CD8-positive, alpha-beta memory T cell (primary cell): ENCODE measurements around the gene C1orf146. TPM values are rescaled to one million over a fixed set of nuclear protein-coding genes. Genes with fewer than 3 reads are reported as not detected.
A peak's percentile ranks its signal among the peaks of the same experiment; 100 is the strongest.
"Not testable (repeated sequence)": the region's sequence is repeated elsewhere in the genome, so short reads cannot be mapped to it uniquely, and the experiment has no call there.

Experiments
- CTCF ChIA-PET: fragments of 350-600 bp; sonication (Branson Sonifier 250); formaldehyde crosslinking; loops from one replicate; lab custom pipeline; 2021; ENCODE audit warnings: antibody characterized with exemption; lab: Charles Lee
- POLR2A ChIA-PET: fragments of 350-600 bp; sonication (Branson Sonifier 250); formaldehyde crosslinking; loops from one replicate; lab custom pipeline; 2021; ENCODE audit warnings: antibody characterized with exemption; lab: Charles Lee
- DNase-seq, 5 donors: peaks; one replicate each; pipeline versions ENCODE4 v3.0.0 to v3.0.0-alpha.2; 2020 to 2022; ENCODE audit warnings: mixed read lengths in 1 of 5
- H3K27ac ChIP-seq: one replicate; pipeline ENCODE4 v1.7.0; 2013; ENCODE audit warnings: low read depth, mild to moderate bottlenecking, low read length, moderate library complexity
- H3K27me3 ChIP-seq: 2 replicates; pipeline ENCODE4 v1.7.0; 2013; ENCODE audit warnings: low read length, mild to moderate bottlenecking; ENCODE audit not compliant: insufficient read depth, poor library complexity, severe bottlenecking
- H3K36me3 ChIP-seq: 2 replicates; pipeline ENCODE4 v1.7.0; 2013; ENCODE audit warnings: mild to moderate bottlenecking, low read length, moderate library complexity; ENCODE audit not compliant: insufficient read depth
- H3K4me1 ChIP-seq: 2 replicates; pipeline ENCODE4 v1.7.0; 2013; ENCODE audit warnings: mild to moderate bottlenecking, low read length, moderate library complexity; ENCODE audit not compliant: insufficient read depth
- H3K4me3 ChIP-seq: 2 replicates; pipeline ENCODE4 v1.7.0; 2013; ENCODE audit warnings: mild to moderate bottlenecking, low read length
- H3K9me3 ChIP-seq: 2 replicates; pipeline ENCODE4 v1.7.0; 2013; ENCODE audit warnings: mild to moderate bottlenecking, low read length
- H3K27ac Mint-ChIP-seq, 8 donors: one replicate each; pipeline ENCODE4 v1.8.0; 2020 to 2021; ENCODE audit warnings: mixed read lengths in 8 of 8, mild to moderate bottlenecking in 6 of 8, inconsistent platforms in 3 of 8, moderate library complexity in 3 of 8
- H3K27me3 Mint-ChIP-seq, 2 donors: one replicate each; pipeline ENCODE4 v1.8.0; 2020 to 2021; ENCODE audit warnings: mixed read lengths in 2 of 2, mild to moderate bottlenecking in 1 of 2, moderate library complexity in 1 of 2
- H3K36me3 Mint-ChIP-seq, 3 donors: one replicate each; pipeline ENCODE4 v1.8.0; 2020 to 2021; ENCODE audit warnings: mixed read lengths in 3 of 3, inconsistent platforms in 1 of 3, mild to moderate bottlenecking in 1 of 3
- H3K4me1 Mint-ChIP-seq, 3 donors: one replicate each; pipeline ENCODE4 v1.8.0; 2020 to 2021; ENCODE audit warnings: mixed read lengths in 3 of 3, inconsistent platforms in 1 of 3, mild to moderate bottlenecking in 1 of 3
- H3K4me3 Mint-ChIP-seq, 7 donors: one replicate each; pipeline ENCODE4 v1.8.0; 2020 to 2021; ENCODE audit warnings: mixed read lengths in 7 of 7, mild to moderate bottlenecking in 6 of 7, moderate library complexity in 4 of 7, inconsistent platforms in 2 of 7
- H3K9me3 Mint-ChIP-seq, 5 donors: one replicate each; pipeline ENCODE4 v1.8.0; 2020 to 2022; ENCODE audit warnings: mixed read lengths in 5 of 5, mild to moderate bottlenecking in 3 of 5, moderate library complexity in 2 of 5, inconsistent platforms in 1 of 5
- polyA plus RNA-seq: library from polyadenylated mRNA; unstranded; fragments of 300-500 nt; fragmentation: Illumina TruSeq; gene quantifications from one replicate; pipeline ENCODE4 v1.2.3, GENCODE V29; 2021
- total RNA-seq, 2 experiments: library from RNA; stranded (reverse); gene quantifications; one replicate each; pipeline ENCODE4 v1.2.3, GENCODE V29; 2021

The C1orf146 gene
- total and polyA plus RNA-seq, 3 experiments from 2014 or later: not detected

GRCh38 chr1:92274939-92275338 is 57.2 kb downstream of the C1orf146 start:
- H3K4me3 ChIP-seq: no peak overlapping the region
- no peaks in the 10 kb centered on the region for H3K27me3 ChIP-seq
- H3K9me3 ChIP-seq: no peaks in the 10 kb centered on the region
- H3K4me1 ChIP-seq: no peaks in the 10 kb centered on the region
- H3K4me1 Mint-ChIP-seq: peaks cover 0 to 17% (median 7%) of the 10 kb centered on the region in 3 donors
- POLR2A ChIA-PET: no interaction called here
- H3K36me3 ChIP-seq: peaks cover 28% of the 10 kb centered on the region
- H3K27ac ChIP-seq: no peak overlapping the region
- H3K27me3 Mint-ChIP-seq: peaks cover 0 to 1% of the 10 kb centered on the region in 2 donors
- H3K4me3 Mint-ChIP-seq: no peak overlapping the region
- no peak for DNase-seq
- peaks cover 7 to 66% (median 40%) of the 10 kb centered on the region in 3 donors for H3K36me3 Mint-ChIP-seq
- H3K9me3 Mint-ChIP-seq: no peaks in the 10 kb centered on the region
- CTCF ChIA-PET: no interaction called here
- peak overlapping the region in 5 of 8 donors; percentile 0 to 72 (median 56) for H3K27ac Mint-ChIP-seq

DNA sequence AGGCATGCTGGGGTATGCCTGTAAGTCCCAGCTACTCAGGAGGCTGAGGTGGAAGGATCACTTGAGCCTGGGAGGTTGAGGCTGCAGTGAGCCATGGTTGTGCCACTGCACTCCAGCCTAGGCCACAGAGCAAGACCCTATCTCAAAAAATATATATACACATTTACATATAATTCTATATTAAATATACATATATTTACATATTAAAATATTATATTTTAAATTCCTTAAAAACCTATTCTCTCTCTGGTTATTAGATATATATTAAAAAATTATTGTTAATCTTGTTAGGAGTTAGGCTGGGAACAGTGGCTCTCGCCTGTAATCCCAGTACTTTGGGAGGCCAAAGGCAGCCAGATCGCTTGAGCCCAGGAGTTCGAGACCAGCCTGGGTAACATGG is 58.4 kb downstream of the C1orf146 start:
- Histone ChIP-seq H3K27me3 (no peaks in the 10 kb centered on the region), H3K4me3 (no peak overlapping the region), H3K9me3 (no peaks in the 10 kb centered on the region), H3K36me3 (peaks cover 24% of the 10 kb centered on the region), H3K4me1 (no peaks in the 10 kb centered on the region), H3K27ac (no peak overlapping the region)
- CTCF ChIA-PET: no interaction called here
- Mint-ChIP-seq H3K36me3 (peaks cover 18 to 71% (median 47%) of the 10 kb centered on the region in 3 donors), H3K27ac (no peak overlapping the region), H3K4me1 (peaks cover 0 to 24% (median 9%) of the 10 kb centered on the region in 3 donors), H3K27me3 (peaks cover 0 to 1% of the 10 kb centered on the region in 2 donors), H3K9me3 (no peaks in the 10 kb centered on the region), H3K4me3 (no peak overlapping the region)
- POLR2A ChIA-PET: no interaction called here
- no peak for DNase-seq

- Histone ChIP-seq H3K4me1 (no peaks in the 10 kb centered on the region), H3K27me3 (no peaks in the 10 kb centered on the region), H3K4me3 (no peak overlapping the region), H3K36me3 (peaks cover 14% of the 10 kb centered on the region), H3K9me3 (no peaks in the 10 kb centered on the region), H3K27ac (no peak overlapping the region)
- Mint-ChIP-seq H3K9me3 (no peaks in the 10 kb centered on the region), H3K27ac (peak overlapping the region in 1 of 8 donors; percentile 48), H3K4me3 (no peak overlapping the region), H3K36me3 (peaks cover 27 to 73% (median 54%) of the 10 kb centered on the region in 3 donors), H3K4me1 (peaks cover 9 to 33% (median 15%) of the 10 kb centered on the region in 3 donors), H3K27me3 (peaks cover 0 to 1% of the 10 kb centered on the region in 2 donors)
- ChIA-PET CTCF (no interaction called here), POLR2A (interaction anchor here (0.5 kb wide), 1 partner anchor 21 kb away, joined by 3 read pairs; no protein-coding TSS in a partner anchor)
- DNase-seq: no peak
Measured at GRCh38 chr1:92277105-92277723, 59.5 kb downstream of the C1orf146 start.

DNA sequence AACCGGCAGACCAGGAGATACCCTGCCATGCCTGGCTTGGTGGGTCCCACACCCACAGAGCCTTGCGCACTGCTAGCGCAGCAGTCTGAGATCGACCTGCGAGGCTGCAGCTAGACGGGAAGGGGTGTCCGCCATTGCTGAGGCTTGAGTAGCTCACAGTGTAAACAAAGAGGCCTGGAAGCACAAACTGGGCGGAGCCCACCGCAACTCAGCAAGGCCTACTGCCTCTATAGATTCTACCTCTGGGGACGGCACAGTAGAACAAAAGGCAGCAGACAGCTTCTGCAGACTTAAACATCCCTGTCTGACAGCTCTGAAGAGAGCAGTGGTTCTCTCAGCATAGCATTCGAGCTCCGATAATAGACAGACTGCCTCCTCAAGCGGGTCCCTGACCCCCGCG is 62.1 kb downstream of the C1orf146 start:
- H3K4me3 ChIP-seq, CTCF ChIA-PET, H3K4me3 Mint-ChIP-seq, H3K27me3 ChIP-seq, H3K9me3 ChIP-seq, H3K27me3 Mint-ChIP-seq, H3K9me3 Mint-ChIP-seq, H3K27ac ChIP-seq, H3K36me3 ChIP-seq, H3K4me1 ChIP-seq, DNase-seq: not testable (repeated sequence)
- Mint-ChIP-seq H3K27ac (peak overlapping the region in 1 of 8 donors; percentile 36), H3K4me1 (peaks cover 31 to 44% (median 34%) of the 10 kb centered on the region in 3 donors), H3K36me3 (peaks cover 50 to 79% (median 58%) of the 10 kb centered on the region in 3 donors)
- POLR2A ChIA-PET: interaction anchor here (0.7 kb wide), 1 partner anchor 242 kb away, joined by 5 read pairs; no protein-coding TSS in a partner anchor

- H3K27me3 ChIP-seq, H3K4me3 ChIP-seq, DNase-seq, H3K27me3 Mint-ChIP-seq, H3K9me3 ChIP-seq, H3K27ac ChIP-seq, CTCF ChIA-PET, H3K4me1 ChIP-seq, H3K36me3 ChIP-seq, H3K4me3 Mint-ChIP-seq, POLR2A ChIA-PET, H3K9me3 Mint-ChIP-seq: not testable (repeated sequence)
- Mint-ChIP-seq H3K4me1 (peaks cover 26 to 40% (median 34%) of the 10 kb centered on the region in 3 donors), H3K36me3 (peaks cover 54 to 84% (median 59%) of the 10 kb centered on the region in 3 donors), H3K27ac (peak overlapping the region in 1 of 8 donors; percentile 52)
Measured at GRCh38 chr1:92281411-92281810, 63.7 kb downstream of the C1orf146 start.

DNA sequence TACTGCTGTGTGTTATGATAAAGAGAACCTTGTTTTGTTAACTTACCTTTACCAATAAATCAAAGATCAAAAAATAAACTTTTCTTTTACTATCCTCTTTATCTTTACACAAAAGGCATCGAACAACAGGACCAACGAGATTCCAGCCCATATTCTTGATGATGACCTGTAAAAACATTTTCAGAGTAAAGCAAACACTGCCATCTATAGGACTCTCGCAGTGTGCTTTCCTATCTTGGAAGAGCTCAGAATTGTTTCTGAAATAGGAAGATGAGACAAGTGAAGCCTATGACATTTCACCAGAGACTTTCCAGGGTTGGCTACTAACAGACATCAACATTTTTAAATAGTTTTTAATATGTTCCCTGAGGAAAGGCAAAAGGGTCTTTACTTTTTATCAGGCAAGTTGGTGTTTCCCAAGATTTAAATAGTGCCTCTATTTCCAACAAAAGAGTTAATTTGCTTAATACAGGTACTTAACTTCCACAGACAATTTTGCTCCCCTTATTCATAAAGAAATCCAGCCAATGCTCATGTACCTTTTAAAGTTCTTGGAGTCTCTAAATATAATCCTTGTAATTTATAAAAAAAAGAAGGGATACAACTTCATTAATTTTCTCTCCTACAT is 73.8 kb downstream of the C1orf146 start:
- no peak overlapping the region for H3K4me3 ChIP-seq
- H3K27ac Mint-ChIP-seq: peak overlapping the region in 1 of 8 donors; percentile 9
- peaks cover 11% of the 10 kb centered on the region for H3K36me3 ChIP-seq
- POLR2A ChIA-PET: no interaction called here
- no peaks in the 10 kb centered on the region for H3K27me3 Mint-ChIP-seq
- no peaks in the 10 kb centered on the region for H3K9me3 Mint-ChIP-seq
- H3K27me3 ChIP-seq: no peaks in the 10 kb centered on the region
- no peaks in the 10 kb centered on the region for H3K4me1 ChIP-seq
- peaks cover 20 to 50% (median 38%) of the 10 kb centered on the region in 3 donors for H3K4me1 Mint-ChIP-seq
- H3K9me3 ChIP-seq: no peaks in the 10 kb centered on the region
- CTCF ChIA-PET: interaction anchor here (1.3 to 1.8 kb wide), 2 partner anchors 291 to 294 kb away, joined by 3 to 8 read pairs; no protein-coding TSS in a partner anchor
- H3K4me3 Mint-ChIP-seq: no peak overlapping the region
- no peak for DNase-seq
- peaks cover 6 to 60% (median 27%) of the 10 kb centered on the region in 3 donors for H3K36me3 Mint-ChIP-seq
- H3K27ac ChIP-seq: no peak overlapping the region

Other genes starting within 250 kb of the C1orf146 start
- gene EPHX4, start 187.9 kb upstream of the C1orf146 start, total RNA-seq: under 1 TPM; 0.15 to 0.62 TPM
- gene EPHX4, start 187.9 kb upstream of the C1orf146 start, polyA plus RNA-seq: 2.2 TPM
- under 1 TPM; 0.38 to 0.39 TPM for gene SETSIP, start 142.5 kb upstream of the C1orf146 start, total RNA-seq
- not detected for gene SETSIP, start 142.5 kb upstream of the C1orf146 start, polyA plus RNA-seq
- gene BTBD8, start 137.6 kb upstream of the C1orf146 start, total RNA-seq: 1 to 10 TPM; 1.2 to 1.4 TPM
- gene BTBD8, start 137.6 kb upstream of the C1orf146 start, polyA plus RNA-seq: 0.58 TPM
- gene GLMN, start 81.1 kb downstream of the C1orf146 start, total RNA-seq: 10 to 100 TPM; 20.1 TPM
- gene GLMN, start 81.1 kb downstream of the C1orf146 start, polyA plus RNA-seq: 11.1 TPM
- 10 to 100 TPM; 38.6 to 40.7 TPM for gene RPAP2, start 81.1 kb downstream of the C1orf146 start, total RNA-seq
- gene RPAP2, start 81.1 kb downstream of the C1orf146 start, polyA plus RNA-seq: 30.8 TPM